ENCODE measurements around the gene PTK7.
"Not testable (repeated sequence)": the region's sequence is repeated elsewhere in the genome, so short reads cannot be mapped to it uniquely, and the experiment has no call there.

Gene PTK7

DNA sequence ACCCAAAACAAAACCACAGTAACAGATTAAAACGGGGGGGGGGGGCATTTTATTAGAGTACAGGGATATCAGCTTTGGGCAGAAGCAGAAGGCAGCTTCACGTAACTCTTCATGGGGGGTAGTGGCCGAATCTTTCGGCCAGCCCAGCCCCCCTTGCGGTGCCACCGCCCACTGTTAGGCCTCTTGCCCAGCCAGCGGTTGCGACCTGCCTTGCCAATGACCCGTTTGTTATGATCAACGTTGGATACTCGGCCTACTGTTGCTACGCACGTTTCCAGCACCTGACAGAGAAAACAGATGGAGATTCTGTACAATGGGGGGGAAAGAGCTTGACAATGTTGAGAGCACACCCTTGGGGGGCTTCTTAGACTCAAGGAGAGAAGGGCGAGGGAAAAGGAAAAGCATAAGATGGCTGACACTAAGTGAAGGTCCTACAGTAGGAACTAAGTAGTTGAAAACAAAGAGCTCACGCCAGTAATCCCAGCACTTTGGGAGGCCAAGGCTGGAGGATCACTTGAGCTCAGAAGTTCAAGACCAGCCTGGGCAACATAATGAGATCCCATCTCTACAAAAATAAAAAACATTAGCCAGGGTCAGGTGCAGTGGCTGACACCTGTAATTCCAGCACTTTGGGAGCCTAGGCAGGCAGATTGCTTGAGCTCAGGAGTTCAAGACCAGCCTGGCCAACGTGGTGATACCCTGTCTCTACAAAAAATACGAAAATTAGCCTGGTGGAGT is 21.7 kb upstream of the PTK7 start:
- no peak for DNase-seq (ENCODE audit: low read depth)

DNA sequence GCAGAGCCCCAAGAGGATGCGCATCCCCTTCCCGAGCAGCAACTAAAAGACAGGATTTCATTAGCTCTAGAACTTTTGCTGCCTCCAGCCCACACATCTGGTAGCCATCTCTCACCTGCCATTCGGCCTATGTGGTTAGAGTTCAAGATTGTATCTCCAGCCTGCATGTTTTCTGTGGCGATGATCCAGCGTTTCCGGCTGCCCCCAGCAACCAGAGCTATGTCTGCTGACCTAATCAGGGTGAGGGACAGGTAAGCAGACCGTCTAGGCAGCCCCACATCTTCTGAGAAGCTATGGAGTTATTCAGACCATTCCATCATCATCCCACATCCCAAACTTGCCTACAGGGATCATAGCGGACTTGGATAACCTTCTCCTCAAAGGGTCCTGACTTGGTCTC is 20.1 kb upstream of the PTK7 start:
- no peak for DNase-seq (ENCODE audit: low read depth)

DNA sequence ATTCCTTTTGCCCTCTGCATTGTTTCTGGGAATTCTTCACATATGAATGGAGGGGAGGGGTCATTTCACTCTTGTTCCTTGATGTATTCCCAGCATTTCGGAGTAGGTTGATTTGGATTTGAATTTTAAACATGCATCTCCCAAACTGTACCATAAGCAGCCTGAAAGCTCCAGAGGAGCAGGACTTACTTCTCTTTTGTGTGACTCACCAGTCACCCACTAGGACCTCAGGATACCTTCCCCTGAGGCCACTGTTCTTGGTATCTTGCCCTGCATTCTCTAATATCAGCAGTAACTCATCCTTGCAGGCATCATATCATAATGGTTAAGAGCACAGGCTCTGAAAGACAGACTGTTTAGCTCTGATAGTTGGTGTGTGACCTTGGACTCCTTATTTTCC is 17.6 kb upstream of the PTK7 start:
- DNase-seq (ENCODE audit: low read depth), result no peak

DNA sequence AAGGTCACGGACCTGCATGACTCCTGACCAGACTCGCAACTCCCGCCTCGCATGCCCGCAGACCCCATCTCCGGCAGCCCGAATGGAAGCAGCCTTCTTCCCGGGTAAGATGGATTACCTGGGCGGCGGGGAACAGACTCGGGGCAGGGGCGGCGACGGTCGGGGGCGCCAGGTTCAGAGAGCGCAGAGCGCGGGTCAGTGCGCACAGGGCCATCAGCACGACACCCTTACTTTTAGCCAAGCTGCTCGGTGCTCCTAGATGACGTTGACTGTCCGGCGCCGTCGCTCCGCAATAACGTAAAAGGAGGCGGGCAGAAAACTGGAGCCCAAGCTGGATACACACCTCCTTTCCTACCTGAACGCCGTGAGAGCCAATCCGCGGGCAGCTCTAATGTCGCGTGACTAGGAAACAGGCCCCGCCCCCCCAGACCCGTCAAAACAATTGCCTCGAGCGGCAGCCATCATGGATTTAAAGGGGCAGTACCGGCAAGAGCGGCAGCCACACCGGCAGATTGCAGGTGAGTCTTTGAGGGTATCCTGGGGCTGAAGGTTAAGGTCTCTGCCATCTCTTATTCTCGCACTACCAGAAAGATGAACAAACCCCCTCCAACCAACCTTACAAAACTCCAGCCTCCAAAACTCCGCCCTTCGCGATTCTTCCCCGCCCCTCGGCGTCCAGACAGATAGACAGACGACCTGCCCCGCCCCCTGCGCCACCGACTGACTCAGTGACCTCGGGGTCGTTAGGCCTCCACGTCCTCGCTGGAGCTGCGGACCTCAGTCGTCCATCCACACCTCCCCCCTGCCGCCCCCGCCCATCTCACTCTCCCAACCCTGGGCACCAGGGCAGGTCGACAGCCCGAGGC is 16.7 kb upstream of the PTK7 start, which contains the start of the genes KLC4 and MRPL2:
Gene KLC4, plus strand, starts transcription at position 464 of the 866 bp plus-strand sequence. CDS start 1,705 bp downstream, outside the sequence.
Gene MRPL2, minus strand, starts transcription at position 267 of the 866 bp plus-strand sequence. Its CDS starts 53 bp downstream, at position 214.
- peak; percentile 87 for DNase-seq (ENCODE audit: low read depth)

DNA sequence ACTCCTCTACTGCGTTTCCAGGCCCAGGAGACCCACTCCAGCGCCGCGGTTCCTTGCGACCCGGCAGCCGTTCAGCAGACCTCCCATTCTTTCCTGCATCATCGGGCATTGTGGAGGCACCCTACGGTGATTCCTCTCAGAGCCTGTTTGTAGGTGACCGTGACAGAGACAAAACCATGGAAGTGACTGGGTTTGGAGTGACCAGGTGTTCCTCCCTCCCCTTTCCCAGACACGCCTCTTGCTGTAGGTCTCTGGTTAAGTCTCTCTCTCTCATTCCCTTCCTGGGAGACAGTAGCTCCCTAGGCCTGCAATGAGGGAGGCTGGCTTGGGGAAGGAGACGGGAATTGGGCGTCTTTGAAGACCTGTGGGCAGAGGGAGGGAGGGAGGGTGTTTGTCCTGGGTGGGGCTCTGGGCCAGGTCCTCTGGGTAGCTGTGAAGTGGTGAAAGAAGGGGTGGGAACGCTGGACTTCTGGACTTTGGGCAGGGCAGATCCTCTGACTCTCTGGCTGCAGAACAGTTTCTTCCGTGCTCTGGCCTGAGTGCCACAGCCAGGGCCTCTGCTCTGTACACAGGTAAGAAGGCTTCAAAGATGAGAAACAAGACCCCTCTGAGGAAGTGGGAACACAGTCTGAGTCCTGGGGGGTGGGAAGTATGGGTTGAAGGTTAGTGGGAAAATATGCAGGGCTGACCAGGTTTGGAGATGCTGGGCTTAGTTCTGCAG is 15.9 kb upstream of the PTK7 start:
- DNase-seq (ENCODE audit: low read depth), result no peak

DNA sequence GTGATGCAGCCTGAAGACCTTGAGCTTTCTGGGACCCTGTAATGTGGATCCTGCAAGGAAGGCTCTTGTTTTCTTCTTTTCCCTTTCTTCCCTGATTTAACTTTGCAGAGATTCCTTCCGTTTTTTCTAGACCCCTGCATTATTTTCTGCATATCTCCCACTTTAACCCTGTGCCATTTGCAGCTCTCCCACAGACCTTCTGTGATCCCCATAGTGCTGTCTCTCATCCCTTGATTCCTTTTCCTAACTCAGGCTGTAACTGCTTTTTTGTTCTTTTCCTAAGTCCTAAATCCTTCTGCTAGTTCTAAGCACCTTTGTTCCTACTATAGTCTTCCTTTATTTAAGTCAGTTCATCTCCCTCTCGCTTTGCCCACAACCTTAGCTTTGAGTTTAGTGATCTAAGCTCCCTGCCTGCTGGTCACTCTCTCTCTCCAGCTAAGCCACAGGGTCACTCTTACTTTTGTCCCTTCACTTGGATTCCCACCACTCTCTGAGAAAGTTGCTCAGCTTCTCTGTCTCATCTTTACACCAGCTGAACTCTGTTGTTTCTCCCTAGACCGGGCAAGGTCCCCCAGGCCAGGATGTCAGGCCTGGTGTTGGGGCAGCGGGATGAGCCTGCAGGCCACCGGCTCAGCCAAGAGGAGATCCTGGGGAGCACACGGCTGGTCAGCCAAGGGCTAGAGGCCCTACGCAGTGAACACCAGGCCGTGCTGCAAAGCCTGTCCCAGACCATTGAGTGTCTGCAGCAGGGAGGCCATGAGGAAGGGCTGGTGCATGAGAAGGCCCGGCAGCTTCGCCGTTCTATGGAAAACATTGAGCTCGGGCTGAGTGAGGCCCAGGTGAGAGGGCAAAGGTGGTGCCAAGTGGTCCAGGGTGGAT is 15.1 kb upstream of the PTK7 start:
- no peak for DNase-seq (ENCODE audit: low read depth)

DNA sequence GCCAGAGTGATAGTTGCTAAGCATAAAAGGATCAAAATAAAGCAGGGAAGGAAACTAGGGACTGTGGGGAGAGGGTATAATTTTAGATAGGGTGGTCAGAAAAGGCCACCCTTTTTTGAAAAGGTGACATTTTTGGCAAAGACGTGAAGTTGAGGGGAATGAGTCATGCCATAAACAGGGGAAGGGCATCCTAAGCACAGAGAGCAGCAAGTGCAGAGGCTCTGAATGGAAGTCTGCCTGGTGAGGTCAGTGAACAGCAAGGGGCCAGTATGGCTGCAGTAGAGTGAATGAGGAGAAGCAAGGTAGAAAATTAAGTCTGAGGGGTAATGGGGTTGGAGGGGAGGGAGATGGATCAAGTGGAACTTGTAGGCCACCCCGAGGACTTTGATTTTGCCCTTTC is 14.3 kb upstream of the PTK7 start:
- DNase-seq (ENCODE audit: low read depth), result no peak

DNA sequence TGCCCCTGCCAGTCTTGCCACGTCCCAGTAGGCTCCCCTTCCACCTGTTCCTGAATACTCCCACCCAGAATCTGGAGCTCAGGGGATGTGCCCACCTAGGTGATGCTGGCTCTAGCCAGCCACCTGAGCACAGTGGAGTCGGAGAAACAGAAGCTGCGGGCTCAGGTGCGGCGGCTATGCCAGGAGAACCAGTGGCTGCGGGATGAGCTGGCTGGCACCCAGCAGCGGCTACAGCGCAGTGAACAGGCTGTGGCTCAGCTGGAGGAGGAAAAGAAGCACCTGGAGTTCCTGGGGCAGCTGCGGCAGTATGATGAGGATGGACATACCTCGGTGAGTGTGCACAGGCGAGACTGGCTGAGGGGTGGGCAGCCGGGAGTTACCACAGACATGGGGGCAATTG is 13.3 kb upstream of the PTK7 start:
- no peak for DNase-seq (ENCODE audit: low read depth)

DNA sequence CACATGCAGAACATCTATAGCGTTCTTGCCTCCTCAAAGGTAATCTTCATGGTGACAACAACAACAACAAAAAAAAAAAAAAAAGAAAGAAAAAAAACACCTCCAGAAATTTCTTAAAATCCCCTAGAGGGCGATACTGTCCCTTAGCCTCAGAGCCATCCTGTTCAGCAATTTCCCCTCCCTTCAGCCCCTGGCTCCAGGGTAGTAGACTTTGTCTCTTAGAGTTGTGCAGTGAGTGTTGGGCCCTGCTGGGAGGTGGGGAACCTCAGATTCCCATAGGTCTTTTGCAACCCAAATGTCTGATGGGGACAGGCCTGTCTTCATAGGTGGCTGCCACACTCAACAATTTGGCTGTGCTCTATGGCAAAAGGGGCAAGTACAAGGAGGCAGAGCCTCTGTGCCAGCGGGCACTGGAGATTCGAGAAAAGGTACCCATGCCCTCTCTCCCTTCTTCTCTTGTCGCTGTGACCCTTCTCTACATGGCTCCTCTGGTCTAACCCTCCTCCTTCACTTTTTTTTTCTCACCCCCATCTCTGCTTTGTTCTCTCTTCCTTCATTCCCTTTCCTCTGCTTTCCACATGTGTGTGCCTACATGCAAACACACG is 6.0 kb upstream of the PTK7 start:
- no peak for DNase-seq (ENCODE audit: low read depth)

DNA sequence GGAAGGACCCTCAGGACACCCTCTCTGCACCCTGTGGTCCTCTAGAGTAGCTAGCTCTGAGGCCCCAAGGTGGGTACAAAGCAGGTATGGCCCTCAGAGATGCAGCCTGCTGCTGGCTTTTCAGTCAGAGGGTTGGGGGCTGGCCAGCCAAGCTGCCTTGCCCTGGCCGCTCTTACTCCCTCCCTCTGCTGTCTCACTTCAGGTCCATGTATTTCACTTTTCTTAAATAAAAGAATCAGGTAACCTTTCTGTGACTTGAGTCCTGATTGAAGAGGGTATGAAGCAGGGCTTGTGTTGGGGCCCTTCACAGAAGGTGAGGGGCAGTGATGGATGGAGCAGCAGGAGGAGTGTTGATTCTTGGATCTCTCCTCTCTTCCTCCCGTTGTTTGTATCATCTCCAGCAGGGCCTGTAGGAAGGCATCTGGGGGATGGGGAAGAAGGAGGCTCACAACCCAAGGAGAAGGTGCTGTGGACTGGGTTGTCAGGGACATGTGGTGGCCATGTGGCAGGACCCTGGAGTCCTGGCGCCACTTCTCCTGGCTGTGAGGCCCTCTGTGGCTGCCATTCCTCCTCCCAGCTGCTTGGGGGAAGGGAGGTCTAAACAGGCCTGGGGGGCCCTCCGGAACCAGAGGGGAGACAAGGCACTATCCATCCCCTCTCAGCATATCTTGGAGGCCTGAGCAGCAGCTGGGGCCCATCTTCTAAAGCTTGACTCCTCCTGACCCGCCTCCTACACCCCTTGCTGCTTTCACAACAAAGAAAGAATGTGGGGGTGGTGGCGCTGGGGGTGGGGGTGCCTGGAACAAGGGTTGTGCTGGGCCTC is 1.1 kb upstream of the PTK7 start:
- DNase-seq (ENCODE audit: low read depth), result no peak

DNA sequence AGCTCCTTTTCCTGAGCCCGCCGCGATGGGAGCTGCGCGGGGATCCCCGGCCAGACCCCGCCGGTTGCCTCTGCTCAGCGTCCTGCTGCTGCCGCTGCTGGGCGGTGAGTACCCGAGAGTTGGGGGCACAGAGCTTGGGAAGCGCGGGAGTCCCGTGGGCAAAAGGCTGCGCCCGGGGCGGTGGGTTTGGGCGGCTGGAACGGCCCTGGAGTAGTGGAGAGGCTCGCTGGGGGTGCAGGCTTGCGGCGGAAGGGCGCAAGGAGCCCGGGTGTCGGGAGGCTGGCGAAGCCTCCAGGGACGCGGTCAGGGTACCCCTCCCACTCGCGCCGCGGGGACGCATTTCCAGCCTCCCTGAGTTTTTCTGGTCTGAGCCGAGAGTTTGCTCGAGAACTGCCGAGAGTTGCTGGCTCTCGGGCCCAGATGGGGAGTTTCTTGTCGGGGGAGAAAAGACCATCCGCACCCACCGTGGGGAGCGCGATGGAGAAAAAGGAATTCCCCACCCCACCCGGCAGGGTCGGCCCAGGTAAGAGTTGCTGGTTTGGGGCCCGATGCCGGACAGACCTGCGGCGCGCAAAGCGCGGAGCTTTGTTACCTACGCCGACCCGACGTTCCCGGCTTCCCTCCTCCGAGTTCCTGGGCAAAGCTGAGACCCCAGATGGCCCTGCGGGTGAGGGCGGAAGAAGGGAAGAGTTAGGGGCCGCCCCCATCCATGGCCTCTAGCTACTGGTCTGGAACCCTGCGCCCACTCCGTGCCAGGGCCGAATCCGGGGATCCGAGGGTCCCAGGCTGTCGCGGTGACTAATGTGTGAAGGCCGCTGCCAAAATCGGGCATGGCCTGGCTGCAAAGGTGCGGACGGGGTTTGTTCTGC is 584 bp downstream of the PTK7 start:
- no peak for DNase-seq (ENCODE audit: low read depth)

DNA sequence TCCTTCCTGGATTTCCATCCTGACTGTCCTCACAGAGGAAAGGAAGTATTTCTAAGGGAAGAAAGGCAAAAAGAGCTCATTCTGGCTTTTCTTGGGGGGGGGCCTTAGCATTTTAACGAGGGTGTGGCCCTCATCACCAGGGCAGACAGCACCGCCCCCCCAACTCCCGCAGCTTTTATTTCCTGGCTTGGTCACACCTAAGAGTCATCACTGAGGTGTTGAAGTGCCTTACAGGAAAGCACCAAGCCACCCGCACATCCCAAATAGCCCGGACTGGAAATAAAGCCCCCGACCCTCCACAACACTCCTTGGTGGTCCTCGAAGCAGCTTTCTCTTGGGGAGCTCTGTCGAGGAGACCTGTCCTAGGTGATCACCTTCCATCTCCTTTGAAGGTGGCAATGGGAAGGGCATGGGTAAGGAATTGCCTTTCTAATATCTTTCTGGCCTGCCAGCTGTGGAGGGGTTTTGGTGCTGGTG is 1.3 kb downstream of the PTK7 start:
- DNase-seq (ENCODE audit: low read depth), result no peak

DNA sequence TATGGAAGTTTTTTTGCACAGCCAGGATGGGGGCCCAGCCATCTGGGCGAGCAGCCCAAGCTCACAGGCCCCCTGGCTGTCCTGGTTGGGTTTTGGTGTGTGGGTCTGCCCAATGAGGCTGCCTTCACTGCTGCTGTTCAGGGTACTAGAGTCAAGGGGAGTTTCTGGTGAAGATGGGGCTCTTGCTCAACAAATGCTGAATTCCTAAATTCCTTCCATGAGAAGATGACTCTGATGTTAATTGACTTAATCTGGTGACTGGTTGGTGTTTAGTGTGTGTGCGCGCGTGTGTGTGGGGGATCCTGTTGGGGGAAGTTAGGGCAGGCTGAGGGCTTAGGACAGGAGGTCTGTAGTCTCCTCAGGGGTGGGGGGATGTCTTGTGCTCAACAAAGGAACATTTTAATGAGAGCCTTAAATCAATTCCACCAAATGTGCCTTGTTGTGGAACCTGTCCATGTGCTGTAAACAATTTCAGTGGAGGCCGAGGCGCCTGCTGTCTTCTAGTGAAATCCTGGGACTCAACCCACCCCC is 1.9 kb downstream of the PTK7 start:
- DNase-seq (ENCODE audit: low read depth), result no peak

DNA sequence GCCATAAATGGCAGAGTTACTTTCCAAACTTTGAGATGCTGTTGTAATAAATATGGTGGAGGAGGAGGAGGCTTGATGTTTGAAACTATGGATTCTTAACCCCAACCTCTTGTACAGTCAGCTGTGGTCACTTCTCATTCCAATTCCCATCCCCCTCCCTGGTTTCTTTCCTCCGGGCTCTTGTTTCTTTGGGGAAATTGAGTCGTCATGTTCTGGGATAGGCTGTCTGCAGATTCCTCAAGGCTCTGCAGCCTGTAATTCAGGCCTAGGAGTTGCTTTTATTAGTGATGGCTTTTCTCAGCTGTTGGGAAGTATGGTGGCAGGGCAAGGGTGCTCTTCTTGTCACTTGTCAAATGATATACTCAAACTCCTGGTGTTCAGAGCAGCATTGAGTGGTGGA is 2.6 kb downstream of the PTK7 start:
- DNase-seq (ENCODE audit: low read depth), result no peak

DNA sequence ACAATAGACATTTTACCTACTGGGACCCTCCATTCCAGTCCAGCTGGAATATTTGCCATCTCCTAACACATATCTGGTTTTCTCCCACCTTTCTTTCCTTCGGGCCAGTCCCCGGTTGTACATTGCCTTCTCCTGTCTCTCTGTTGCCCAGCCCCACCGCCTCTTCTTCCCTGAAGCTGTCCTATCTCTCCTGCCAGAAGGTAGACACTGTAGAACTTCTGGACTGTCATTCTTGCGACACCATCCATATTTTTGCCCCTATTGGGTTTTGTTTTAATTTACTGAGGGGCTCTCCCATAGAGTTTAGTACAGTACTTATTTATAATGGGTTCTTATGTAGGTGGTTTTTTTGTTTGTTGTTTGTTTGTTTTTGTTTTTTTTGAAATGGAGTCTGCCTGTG is 4.9 kb downstream of the PTK7 start:
- no peak for DNase-seq (ENCODE audit: low read depth)

DNA sequence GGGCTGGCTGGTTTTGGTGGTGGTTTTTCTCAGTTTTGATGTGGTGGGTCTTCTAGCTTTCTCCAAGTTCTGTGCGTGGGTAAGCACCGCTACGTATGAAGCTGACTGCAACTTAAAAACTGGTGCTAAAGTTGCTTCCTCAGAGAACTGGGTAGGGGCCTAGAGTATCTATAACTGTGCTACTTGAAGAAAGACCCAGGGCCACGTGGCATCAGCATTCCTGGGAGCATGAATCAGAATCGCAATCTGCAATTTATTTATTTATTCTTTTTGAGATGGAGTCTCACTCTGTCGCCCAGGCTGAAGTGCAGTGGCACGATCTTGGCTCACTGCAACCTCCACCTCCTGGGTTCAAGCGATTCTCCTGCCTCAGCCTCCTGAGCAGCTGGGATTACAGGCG is 5.8 kb downstream of the PTK7 start:
- not testable (repeated sequence) for DNase-seq (ENCODE audit: low read depth)

DNA sequence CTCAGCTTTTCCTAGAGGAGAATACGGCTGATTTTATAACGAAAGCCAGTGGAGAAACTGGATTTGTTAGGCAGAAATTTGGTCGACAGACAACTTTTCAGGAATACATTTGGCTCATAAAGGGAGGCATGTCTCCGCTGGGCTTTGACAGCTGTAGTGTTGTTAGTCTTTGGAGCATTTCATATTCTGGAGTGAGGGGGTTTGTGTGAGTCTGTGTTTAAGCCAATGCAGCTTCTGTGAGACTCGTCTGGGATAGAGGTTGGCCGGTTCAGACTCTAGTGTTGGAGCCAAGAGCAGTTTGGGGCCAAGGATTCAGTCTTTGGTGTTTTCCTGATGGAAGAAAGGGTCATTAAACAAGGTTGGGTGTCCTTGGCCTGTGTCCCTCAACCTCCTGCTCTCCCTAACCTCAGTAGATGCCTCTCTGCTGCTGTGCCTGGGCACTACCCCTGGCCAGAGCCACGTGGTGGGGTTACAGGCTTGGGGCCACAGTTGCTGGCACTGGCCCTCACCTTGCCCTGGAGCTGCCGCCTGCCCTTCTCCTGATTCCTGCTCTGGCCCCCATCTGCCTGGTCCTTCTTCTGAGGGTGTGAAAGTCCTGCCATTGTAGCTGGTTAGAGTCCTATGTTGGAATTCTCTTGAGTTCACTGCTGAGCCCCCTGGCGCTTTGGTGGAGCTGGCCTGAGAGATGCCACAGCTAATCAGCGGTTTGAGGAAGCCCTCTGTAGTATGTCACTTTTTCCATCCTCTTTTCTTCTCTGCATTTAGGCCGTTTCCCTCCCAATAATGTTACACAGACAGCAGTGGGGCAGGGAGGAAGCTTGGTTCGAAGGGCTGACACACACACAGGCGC is 6.9 kb downstream of the PTK7 start:
- DNase-seq (ENCODE audit: low read depth), result no peak
